NCI-H1048 (cell line): ENCODE measurements around the gene MYO18B.

Experiments
- DNase-seq: peaks from one replicate; lab custom pipeline; 2025; lab: John Stamatoyannopoulos, UW

MYO18B gene

GRCh38 chr22:25997886-25998775 is 256.1 kb downstream of the MYO18B start:
- no peak for DNase-seq

GRCh38 chr22:26002456-26002855 is 260.5 kb downstream of the MYO18B start:
- DNase-seq: no peak

GRCh38 chr22:26004477-26004876 is 262.5 kb downstream of the MYO18B start:
- DNase-seq: no peak

GRCh38 chr22:26008587-26008986 is 266.6 kb downstream of the MYO18B start:
- no peak for DNase-seq

- DNase-seq: no peak
These were observed 274.9 kb downstream of the MYO18B start for GRCh38 chr22:26016916-26017315.

GRCh38 chr22:26017932-26018331 is 275.9 kb downstream of the MYO18B start:
- DNase-seq: no peak

GRCh38 chr22:26019596-26019995 is 277.6 kb downstream of the MYO18B start:
- no peak for DNase-seq

GRCh38 chr22:26021516-26021915 is 279.5 kb downstream of the MYO18B start:
- no peak for DNase-seq

- no peak for DNase-seq
These were observed 281.3 kb downstream of the MYO18B start for GRCh38 chr22:26023104-26023775.

- DNase-seq: no peak
These were observed 283.6 kb downstream of the MYO18B start for GRCh38 chr22:26025626-26026025.

GRCh38 chr22:26027341-26027740 is 285.4 kb downstream of the MYO18B start:
- DNase-seq: no peak

- no peak for DNase-seq
These were observed 289.7 kb downstream of the MYO18B start for GRCh38 chr22:26031641-26032040.

- DNase-seq: no peak
These were observed 291.1 kb downstream of the MYO18B start for GRCh38 chr22:26033071-26033470.

- DNase-seq: no peak
These were observed 291.6 kb downstream of the MYO18B start for GRCh38 chr22:26033586-26033985.

GRCh38 chr22:26035523-26035922 is 293.5 kb downstream of the MYO18B start:
- DNase-seq: no peak

GRCh38 chr22:26038365-26038764 is 296.4 kb downstream of the MYO18B start:
- no peak for DNase-seq

GRCh38 chr22:26041931-26042330 is 299.9 kb downstream of the MYO18B start:
- no peak for DNase-seq

GRCh38 chr22:26043031-26043430 is 301.0 kb downstream of the MYO18B start:
- no peak for DNase-seq

- DNase-seq: no peak
These were observed 303.1 kb downstream of the MYO18B start for GRCh38 chr22:26045051-26045450.

GRCh38 chr22:26045860-26046259 is 303.9 kb downstream of the MYO18B start:
- no peak for DNase-seq

GRCh38 chr22:26047516-26047915 is 305.5 kb downstream of the MYO18B start:
- DNase-seq: no peak

- no peak for DNase-seq
These were observed 305.9 kb downstream of the MYO18B start for GRCh38 chr22:26047920-26048319.

GRCh38 chr22:26050079-26050478 is 308.1 kb downstream of the MYO18B start:
- DNase-seq: no peak
